ENCODE data around the gene DEPDC1.

DNA sequence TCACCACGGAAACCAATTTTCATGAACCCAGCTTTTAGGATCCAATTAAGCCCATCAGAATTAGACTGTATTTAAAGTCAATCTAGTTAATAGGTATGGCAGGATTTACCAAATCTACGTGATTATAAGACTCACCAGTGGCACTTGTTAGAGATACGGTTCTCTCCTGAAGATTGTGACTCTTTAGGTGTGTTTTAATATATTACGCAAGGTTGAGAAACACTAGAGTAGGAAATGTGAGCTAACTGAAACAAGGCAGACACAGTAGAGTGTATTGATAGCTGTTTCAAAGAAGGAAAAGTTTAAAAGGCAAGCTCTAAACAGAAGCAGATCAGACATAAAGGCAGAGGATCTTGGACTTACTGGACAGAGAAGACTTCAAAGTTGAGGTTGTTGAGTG, 35.9 kb downstream of the DEPDC1 start:
- TF ChIP-seq POLR2A (IDR thresholded peaks at IDR 0.05), result no peak
- TF ChIP-seq, protein P1, sequence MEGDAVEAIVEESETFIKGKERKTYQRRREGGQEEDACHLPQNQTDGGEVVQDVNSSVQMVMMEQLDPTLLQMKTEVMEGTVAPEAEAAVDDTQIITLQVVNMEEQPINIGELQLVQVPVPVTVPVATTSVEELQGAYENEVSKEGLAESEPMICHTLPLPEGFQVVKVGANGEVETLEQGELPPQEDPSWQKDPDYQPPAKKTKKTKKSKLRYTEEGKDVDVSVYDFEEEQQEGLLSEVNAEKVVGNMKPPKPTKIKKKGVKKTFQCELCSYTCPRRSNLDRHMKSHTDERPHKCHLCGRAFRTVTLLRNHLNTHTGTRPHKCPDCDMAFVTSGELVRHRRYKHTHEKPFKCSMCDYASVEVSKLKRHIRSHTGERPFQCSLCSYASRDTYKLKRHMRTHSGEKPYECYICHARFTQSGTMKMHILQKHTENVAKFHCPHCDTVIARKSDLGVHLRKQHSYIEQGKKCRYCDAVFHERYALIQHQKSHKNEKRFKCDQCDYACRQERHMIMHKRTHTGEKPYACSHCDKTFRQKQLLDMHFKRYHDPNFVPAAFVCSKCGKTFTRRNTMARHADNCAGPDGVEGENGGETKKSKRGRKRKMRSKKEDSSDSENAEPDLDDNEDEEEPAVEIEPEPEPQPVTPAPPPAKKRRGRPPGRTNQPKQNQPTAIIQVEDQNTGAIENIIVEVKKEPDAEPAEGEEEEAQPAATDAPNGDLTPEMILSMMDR (IDR thresholded peaks at IDR 0.05), result no peak

Data from adrenal gland (tissue), 5 donors.